GM20000 (cell line): ENCODE measurements around the gene CACNB4.

Source experiments
- DNase-seq: peaks from one replicate; pipeline ENCODE4 v3.0.0; 2012; ENCODE audit warnings: low spot score
- CTCF ChIP-seq: IDR thresholded peaks from 2 replicates; pipeline ENCODE4 v1.5.1; 2012; ENCODE audit warnings: mild to moderate bottlenecking, control low read depth; ENCODE audit errors: extremely low read depth, missing control alignments

CACNB4 gene

DNA sequence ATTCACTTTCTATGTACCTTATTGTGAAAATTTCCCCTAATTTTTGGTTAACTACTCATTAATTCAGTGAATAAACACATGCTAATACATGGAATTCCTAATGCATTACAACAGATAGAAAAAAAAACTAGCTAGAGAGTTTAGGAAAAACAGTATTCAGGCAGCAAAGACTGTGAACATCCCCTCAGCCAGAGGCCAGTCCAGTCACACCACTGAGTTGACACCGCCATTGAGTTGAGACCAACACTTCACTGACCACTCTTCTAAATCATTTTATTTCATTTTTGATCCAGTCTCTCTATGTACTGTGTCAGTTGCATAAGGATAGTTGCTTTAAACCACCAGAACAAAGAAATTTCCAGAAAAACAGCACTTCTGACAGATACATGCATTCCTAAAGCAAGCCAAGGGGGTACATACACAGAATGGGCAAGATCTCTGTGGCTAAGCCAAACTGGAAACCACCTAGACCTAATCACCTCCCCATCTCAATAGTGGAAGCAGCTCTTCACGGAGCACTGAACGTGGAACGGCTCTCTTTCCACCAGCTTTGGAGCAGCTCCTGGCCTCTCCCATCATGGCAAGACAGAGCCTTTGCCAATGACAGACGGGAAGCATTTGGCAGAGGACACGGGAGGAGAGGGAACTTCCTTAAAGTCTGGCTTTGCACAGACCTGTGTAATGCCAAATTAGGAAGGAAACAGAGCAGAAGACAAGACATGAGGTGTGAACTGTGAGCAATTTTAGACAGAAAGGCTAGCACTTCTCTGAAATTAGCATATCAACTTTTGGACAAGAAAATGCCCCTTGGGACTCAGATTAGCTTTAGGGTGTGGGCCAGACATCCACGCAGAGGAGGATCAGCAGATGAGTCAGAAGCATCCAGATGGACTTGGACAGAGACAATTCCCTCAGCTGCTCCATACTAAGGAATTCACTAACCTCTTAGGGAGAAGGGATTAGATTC, 36.4 kb downstream of the CACNB4 start:
- DNase-seq: peak; percentile 36
- no peak for TF ChIP-seq CTCF

GRCh38 chr2:152061383-152061782, 37.5 kb downstream of the CACNB4 start:
- TF ChIP-seq CTCF: no peak
- DNase-seq: no peak

GRCh38 chr2:152058655-152059054, 40.2 kb downstream of the CACNB4 start:
- no peak for TF ChIP-seq CTCF
- no peak for DNase-seq

GRCh38 chr2:152056418-152056817, 42.4 kb downstream of the CACNB4 start:
- DNase-seq: no peak
- TF ChIP-seq CTCF: no peak

DNA sequence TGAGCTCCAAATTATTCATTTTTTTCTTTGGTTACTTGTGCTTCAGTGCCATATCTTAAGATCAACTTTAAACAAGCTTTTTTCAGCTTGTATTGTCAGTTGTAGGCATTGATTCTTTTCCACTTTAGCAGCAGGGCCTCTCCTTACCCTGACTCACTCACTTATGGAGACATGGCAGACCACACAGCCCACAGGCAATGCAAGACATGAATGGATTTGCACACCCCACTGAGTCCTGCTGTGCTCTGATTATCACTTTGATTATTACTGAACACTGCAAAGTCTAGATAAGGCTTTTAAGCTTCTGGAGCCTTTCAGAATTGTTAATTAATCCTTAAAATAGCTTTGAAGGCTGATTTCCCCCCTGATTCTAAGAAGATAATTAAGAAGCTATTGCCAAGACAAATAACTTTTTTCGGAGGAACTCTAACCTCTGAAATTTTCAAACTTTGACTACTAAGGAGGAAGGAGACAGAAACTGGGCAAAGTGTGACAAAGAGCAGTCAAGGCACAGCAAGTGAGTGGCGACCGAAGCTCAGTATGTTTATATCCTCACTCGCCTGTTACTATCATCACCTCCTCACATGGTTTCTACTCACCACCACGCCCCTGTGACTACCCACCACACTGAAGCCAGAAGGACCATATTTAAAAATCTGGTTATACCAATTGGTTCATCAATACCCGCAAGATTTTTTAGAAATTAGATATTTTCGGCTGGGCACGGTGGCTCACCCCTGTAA, 43.3 kb downstream of the CACNB4 start:
- no peak for TF ChIP-seq CTCF
- DNase-seq: no peak

- no peak for TF ChIP-seq CTCF
- no peak for DNase-seq
Observed at GRCh38 chr2:152054593-152054992, 44.3 kb downstream of the CACNB4 start.

GRCh38 chr2:152051436-152051835, 47.4 kb downstream of the CACNB4 start:
- no peak for TF ChIP-seq CTCF
- DNase-seq: peak; percentile 34
